ENCODE data around the gene C2orf92.

Gene C2orf92

GRCh38 chr2:97732436-97733340, 63.2 kb downstream of the C2orf92 start:
- no peak for DNase-seq

DNA sequence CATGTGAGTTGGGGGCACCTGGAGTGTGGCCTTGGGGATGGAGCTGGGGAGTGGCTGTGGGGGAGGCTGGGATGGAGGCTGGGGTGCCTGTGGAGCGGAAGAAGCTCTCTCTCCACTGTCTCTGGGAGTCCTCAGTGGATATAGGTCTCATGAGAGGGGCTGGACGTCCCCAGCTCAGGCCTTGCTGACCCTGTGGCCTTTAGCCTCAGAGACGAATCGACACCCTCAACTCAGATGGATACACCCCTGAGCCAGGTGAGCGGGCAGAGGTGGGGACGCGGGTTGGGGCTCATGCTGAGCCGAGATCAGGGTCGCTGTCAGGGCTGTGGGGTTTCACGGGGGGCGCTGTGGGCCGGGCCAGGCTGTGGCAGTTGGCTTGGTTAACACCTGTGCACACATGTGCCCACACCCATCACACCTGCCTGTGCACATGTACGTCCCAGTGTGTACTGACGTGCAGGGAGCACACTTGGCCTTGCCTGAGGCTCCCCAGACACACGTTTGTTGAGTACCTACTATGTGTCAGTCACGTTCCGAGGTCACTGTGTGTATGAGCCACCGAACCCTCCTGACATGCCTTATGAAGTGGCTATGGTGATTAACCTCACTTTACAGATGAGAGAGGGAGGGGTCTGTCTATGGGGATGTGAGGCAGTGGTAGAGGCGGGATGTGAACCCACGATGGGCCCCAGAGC, 64.0 kb downstream of the C2orf92 start:
- no peak for DNase-seq

DNA sequence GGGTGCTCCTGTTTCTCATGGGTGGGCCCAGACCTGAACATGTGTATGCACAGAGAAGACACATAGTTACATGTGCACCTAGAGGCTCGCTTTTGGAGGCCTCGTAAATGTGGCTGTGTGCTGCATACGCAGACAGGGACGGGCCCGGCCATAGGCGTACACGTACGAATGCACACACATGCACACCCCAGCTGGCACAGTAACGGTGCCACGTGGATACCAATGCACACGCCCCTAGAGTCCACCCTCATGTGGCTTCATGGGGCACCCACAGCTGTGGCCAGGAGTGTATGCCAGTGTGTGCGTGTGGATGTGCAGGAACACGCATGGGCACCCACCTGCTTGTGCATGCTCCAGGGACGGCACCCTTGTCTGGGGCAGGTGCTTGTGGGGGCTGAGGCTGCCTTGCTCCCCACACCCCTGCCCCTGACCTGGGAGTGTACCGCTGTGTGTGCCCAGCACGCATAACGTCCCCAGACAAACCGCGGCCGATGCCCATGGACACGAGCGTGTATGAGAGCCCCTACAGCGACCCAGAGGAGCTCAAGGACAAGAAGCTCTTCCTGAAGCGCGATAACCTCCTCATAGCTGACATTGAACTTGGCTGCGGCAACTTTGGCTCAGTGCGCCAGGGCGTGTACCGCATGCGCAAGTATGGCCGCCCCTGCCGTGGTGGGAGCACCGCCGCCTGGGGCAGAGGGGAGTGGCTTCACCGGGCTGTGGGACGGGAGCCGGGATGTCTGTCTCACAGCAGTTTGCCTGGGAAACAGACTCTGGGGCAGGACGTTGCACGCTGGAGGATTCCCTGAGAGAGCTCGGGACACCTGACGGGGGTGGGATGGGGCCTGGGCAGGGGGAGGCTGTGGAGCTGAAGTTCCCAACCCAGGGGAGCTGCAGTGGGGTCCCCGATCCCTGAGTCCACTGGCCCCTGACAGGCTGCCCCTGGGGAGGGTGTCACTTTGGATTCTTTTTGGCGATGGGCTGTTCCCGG, 64.8 kb downstream of the C2orf92 start:
- DNase-seq, result no peak

GRCh38 chr2:97735161-97735561, 65.6 kb downstream of the C2orf92 start:
- no peak for DNase-seq

GRCh38 chr2:97736185-97736584, 66.7 kb downstream of the C2orf92 start:
- no peak for DNase-seq

GRCh38 chr2:97736608-97737330, 67.3 kb downstream of the C2orf92 start:
- DNase-seq, result no peak

- no peak for DNase-seq
Measured at GRCh38 chr2:97737421-97738178, 68.1 kb downstream of the C2orf92 start.

DNA sequence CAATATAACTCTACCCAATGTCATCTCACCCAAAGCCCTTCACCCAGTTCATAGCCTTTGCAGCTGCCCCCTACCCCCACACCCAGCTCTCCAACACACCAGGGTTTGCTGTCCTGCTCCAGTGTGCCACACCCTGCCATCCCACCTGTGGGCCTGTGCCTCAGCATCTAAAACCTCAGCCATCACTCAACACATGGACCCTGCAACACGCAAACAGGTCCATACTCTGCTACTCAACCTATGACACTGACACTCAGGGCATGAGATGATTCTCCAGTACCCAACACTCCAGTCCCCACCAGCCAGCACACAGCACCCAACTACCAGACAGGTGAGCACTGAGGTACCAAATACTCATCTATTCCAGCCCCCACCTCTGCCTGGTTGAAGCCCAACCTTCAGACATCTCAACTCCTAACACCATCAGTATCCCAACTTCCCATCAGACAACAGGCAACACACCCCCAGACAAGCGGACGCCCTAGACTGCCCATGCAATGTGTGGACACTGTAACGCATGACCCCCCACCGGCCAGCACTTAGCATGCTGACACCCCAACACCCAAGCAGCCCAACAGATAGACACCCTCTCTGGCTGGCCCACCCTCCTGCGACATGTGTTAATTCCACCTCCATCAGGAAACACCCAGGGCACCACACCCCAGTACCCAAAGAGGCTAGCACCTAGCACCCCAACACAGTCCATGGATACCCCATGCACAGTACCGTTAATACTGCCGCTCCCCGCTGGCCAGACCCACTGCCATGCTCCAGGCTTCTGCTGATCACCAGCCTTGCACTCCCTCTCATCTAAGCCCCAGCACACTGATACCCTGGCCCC, 68.9 kb downstream of the C2orf92 start:
- no peak for DNase-seq

DNA sequence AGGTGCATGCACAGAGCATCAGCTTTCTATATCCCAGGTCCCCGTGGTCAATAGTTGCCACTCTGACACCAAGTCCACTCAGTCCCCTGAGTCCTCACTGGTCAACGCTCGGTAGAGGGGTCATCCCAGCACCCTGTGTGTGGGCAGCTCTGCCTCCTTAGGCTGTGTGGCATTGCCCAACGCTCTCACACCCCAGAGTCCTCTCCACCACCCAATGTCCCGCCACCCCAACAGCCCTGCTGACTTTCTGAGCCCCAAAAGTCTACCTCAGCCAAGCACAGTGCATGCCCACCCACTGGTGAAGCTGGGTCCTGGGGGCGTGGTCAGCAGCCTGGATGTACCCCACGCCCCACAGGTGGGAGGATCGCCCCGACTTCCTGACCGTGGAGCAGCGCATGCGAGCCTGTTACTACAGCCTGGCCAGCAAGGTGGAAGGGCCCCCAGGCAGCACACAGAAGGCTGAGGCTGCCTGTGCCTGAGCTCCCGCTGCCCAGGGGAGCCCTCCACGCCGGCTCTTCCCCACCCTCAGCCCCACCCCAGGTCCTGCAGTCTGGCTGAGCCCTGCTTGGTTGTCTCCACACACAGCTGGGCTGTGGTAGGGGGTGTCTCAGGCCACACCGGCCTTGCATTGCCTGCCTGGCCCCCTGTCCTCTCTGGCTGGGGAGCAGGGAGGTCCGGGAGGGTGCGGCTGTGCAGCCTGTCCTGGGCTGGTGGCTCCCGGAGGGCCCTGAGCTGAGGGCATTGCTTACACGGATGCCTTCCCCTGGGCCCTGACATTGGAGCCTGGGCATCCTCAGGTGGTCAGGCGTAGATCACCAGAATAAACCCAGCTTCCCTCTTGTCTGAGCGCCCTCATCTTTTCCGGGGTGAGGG, 69.7 kb downstream of the C2orf92 start:
- DNase-seq, result no peak

GRCh38 chr2:97739893-97740245, 70.4 kb downstream of the C2orf92 start:
- no peak for DNase-seq

GRCh38 chr2:97740590-97741182, 71.2 kb downstream of the C2orf92 start:
- peak; percentile 79 for DNase-seq

DNA sequence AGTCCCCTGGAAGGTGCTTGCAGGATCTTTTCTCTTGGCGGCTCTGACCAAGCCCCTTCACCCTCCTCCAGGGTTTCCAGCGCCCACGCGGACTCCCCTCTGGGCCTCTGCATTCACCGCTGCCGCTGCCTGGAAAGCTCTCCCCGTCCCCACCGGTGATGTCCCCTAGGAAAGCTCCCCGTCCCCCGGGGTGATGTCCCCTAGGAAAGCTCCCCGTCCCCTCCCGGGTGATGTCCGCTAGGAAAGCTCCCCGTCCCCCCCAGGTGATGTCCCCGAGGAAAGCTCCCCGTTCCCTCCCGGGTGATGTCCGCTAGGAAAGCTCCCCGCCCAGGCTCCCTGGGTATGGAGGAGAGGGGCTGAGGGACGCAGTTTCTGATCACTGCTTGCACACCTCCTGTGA, 71.7 kb downstream of the C2orf92 start:
- no peak for DNase-seq

- DNase-seq, result no peak
Measured at GRCh38 chr2:97741686-97742085, 72.2 kb downstream of the C2orf92 start.

DNA sequence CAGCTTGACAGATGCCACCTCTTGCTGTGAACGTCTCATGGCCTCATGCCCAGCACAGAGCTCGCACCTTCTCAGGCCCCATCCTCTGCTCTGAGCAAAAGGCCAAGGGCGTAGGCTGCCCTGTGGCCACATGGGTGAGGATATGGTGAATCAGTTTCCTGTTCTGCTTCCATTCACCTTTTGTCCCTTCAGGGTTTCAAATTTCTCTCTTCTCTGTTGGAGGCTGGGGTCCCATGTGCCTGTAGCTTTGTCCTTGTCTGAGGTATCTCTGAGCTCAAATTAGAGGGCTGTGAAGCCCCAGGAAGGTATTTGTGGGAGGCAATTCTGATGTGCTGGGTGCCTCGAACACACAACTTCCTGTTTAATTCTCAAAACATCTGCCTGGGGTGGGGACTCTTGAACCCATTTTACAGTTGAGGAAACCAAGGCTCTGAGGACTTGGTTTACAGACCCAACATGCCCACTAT, 72.9 kb downstream of the C2orf92 start:
- no peak for DNase-seq

DNA sequence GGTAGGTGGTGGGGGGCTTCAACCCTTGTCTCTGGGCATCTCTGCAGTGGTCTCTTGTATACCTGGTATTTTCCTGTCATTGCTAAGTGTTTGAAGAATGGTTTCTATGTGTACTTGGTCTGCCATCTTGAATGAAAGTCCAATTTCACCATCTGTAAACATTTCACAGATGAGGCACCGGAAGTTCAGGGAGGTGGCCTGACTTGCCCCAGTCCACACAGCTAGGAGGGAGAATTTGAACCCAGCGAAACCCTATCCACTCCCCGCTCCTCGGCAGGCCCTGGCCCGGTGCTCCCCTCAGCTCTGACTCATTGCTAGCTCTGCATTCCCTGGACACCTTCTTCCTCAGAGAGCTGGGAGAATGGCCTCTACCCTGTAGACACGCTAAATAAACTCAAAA, 74.4 kb downstream of the C2orf92 start:
- no peak for DNase-seq

- no peak for DNase-seq
Measured at GRCh38 chr2:97745474-97746174, 76.1 kb downstream of the C2orf92 start.

GRCh38 chr2:97747285-97747684, 77.8 kb downstream of the C2orf92 start:
- no peak for DNase-seq

- no peak for DNase-seq
Measured at GRCh38 chr2:97747716-97748115, 78.2 kb downstream of the C2orf92 start.

Measured in islet precursor cell (in vitro differentiated cells).